Left colon (tissue), 2 donors: ENCODE results near the gene SLC16A12. TPM values are rescaled to one million over a fixed set of nuclear protein-coding genes. Genes with fewer than 3 reads are reported as not detected.

ENCODE experiments used
- ATAC-seq: fragments of 200-7000 bp; cut with Tn5 transposase; one replicate; pipeline ENCODE4 v1.9.1; 2020; ENCODE audit warnings: mild to moderate bottlenecking, moderate library complexity
- DNase-seq, 2 donors: peaks; one replicate each; pipeline ENCODE4 v3.0.0-alpha.2; 2020
- intact Hi-C, 2 donors: fragments of 100-400 bp; cut with DNase I in 1 of 2; cut with micrococcal nuclease in 1 of 2; formaldehyde crosslinking; loops; one replicate each; pipeline versions ENCODE4 v1.11.2 to v1.14.0; 2022; cut with DNase I, micrococcal nuclease
- total RNA-seq, 2 donors: library from RNA; stranded (reverse); fragmentation: NEBNext Ultra II Directional; extraction: Animal tissue kit (Norgen Biotek cat#: 25700); gene quantifications; one replicate each; pipeline ENCODE4 v1.2.1, GENCODE V29; 2021
- donor health status: DM: no; HTN: no; CAD: no.
- donor health status: DM: yes; HTN: yes; CAD: no.

The SLC16A12 gene
- total RNA-seq, 2 donors from 2014 or later = 0.34 to 0.78 TPM

DNA sequence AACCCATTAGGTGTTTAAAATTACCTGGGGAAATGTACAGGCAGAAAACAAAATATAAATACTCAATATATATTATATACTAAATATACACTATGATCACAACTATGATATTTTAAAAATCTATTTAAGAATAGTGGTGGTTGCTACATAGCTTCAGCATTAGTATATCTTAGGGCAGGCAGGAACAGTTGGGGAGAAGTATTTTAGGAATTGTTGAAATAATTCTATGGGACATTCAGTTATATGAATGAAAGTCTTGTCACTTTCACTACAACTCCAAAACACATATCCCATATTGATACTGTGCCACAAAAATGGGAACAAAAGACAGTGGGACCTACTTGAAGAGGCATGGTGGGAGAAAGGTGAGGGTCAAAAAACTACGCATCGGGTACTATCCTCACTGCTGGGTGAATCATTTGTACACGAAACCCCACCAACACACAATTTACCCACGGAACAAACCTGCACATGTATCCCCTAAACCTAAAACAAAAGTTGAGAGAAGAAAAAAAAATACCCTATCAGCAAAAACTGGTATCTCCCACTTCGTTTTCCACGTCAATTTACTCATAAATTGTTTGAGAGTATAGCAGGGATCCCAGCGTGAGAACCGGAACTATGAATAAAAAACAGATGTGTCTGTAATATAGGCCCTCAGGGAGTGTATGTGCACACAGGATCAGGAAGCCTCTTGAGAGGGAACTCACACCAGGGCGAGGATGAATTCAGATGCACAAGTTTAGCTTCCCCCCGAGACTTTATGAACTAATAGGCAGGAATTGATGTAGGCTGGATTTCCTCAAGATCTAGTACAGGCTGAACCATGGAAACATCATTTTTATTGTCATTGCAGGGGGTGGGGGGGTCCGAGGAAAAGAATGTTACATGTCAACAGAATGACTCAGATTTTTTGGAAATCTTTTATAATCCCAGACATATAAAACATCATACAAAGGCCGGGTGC, 16.2 kb downstream of the SLC16A12 start:
- no peak for DNase-seq
- no peak for ATAC-seq
- intact Hi-C loops = no loop called here

DNA sequence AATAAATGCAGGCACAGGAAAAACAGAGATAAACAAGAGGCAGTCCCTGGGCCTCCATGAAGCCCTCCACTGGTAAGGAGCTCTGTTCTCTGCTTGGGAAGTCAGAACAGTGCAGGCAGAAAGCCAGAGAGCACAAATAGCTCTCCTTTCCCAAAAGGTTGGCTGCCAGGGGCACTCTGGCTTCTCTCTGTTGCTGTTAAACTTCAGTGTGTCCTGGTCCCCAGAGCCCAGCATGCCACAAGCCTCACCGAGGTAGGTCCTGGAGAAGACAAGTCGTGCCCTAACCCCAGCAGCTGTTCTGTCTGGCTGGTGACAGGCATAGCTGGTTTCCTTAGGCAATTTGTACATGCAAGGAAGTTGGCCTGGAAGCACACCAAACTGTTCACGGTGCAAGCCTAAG, 17.3 kb downstream of the SLC16A12 start:
- intact Hi-C loops = no loop called here
- no peak for DNase-seq
- no peak for ATAC-seq

DNA sequence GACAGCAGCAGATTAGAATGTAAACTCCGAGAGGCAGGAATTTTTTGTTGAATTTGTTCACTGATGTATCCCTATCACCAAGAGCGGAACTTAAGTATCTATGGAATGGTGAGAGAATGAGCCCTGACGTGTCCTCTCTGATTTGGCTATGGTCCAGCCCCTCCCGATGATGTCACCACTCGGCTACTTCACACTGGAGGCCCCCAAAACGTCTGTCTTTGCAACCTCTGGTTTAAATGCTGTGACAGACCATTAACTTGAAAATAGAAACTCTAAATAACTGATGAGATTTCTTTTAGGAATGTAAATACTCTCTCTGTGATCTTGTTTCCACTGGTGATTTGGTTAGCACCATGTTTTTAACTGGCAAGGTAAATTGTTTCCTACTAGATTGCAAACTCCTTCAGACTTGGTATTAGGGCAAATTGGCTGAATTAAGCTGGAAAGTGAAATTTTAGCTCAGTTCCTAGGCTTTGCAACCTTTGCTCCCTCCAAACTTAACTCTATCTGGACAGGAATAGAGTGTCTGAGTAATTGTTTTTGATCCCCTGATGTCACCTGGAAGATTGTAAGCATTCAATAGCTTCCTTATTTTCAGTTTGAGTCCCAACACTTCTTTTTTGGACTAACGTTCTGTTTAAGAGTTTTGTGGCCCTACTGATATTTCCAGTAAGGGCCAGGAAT, 19.1 kb downstream of the SLC16A12 start:
- intact Hi-C loops = no loop called here
- DNase-seq (peak in 1 of 2 donors; percentile 14), ATAC-seq (no peak)

DNA sequence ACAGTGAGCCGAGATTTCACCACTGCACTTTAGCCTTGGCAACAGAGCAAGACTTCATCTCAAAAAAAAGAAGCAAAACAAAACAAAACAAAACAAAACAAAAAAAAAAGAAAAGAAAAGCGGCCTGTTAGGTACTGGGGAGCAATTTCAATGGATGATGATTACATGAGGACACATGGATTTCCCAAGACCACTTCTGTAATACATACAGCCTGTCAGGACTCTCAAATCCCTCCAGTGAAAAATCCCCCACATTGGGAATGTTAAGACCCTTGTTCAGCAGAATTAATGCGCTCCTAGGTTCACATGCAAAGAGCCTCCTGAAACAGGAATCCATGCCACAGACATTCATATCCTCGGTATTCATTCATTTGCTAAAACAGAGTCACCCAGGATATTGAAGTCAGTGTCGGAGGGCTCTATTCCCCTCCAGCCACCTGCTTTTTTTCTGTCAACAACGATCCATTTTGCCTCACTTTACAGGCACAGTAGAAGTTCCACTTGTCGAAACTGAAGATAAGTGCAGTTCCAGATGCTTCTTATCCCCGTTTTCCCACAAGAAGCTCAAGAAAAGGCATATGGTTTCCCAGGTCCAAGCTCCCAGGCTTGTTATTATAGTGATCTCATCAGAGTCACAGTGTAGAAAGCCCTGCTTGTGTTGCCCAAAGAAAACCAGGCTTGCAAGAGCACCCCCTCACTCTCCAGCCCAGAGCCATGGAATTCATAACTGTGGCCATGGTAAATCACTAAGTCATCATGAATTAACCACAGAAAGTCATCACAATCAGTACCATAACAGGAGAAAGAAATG, 20.2 kb downstream of the SLC16A12 start:
- no peak for ATAC-seq
- DNase-seq = no peak
- intact Hi-C loops = no loop called here

DNA sequence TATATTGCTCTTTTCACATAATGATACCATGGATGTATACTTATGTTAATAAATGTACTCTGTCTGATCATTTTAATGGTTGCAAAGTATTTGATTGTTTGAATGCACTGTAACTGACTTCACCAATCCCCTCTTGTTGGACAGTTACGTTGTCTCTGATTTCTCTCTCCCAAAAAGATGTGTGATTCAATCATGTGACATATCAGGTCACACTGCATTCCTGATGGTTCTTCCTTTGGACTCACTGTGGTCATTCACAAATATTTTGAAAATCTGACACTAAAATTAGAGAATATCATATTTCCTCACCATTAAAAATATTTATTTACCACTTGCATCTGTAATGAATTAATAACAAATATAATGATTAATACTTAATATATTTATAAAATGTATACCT, 22.2 kb downstream of the SLC16A12 start:
- ATAC-seq (no peak), DNase-seq (no peak)
- intact Hi-C loops = no loop called here

DNA sequence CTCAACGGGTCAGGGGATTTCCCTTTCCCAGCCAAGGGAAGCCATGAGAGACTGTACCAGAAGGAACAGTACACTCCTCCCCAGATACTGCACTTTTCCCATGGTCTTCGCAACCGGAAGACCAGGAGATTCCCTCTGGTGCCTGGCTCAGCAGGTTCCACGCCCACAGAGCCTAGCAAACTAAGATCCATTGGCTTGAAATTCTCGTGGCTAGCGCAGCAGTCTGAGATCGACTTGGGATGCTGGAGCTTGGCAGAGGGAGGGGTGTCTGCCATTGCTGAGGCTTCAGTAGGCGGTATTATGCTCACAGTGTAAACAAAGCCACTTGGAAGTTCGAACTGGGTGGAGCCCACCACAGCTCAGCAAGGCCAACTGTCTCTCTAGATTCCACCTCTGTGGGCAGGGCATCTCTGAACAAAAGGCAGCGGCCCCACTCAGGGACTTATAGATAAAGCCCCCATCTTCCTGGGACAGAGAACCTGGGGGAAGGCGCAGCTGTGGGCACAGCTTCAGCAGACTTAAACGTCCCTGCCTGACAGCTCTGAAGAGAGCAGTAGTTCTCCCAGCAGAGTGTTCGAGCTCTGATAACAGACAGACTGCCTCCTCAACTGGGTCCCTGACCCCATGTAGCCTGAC, 29.6 kb downstream of the SLC16A12 start:
- intact Hi-C loops = no loop called here
- no peak for ATAC-seq
- no peak for DNase-seq

DNA sequence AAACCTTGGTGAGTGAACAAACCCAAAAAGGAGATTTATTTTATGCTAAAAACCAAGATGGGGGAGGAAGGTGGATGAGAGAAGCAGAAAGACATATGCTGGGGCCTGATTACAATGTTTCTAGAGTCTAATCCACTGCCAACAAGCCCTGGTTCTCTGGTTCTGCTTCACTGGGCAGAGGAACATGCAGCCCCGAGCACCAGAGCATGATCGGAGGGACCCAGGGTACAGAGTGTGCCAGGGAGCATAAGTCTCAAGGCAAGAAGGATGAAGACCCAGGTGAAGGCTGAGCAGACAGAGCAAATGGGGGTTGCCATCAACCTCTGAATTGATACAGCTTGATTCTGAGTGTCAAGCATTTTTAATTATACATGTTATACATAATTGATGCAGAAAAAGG, 30.7 kb downstream of the SLC16A12 start:
- intact Hi-C loops = no loop called here
- DNase-seq = no peak
- no peak for ATAC-seq

DNA sequence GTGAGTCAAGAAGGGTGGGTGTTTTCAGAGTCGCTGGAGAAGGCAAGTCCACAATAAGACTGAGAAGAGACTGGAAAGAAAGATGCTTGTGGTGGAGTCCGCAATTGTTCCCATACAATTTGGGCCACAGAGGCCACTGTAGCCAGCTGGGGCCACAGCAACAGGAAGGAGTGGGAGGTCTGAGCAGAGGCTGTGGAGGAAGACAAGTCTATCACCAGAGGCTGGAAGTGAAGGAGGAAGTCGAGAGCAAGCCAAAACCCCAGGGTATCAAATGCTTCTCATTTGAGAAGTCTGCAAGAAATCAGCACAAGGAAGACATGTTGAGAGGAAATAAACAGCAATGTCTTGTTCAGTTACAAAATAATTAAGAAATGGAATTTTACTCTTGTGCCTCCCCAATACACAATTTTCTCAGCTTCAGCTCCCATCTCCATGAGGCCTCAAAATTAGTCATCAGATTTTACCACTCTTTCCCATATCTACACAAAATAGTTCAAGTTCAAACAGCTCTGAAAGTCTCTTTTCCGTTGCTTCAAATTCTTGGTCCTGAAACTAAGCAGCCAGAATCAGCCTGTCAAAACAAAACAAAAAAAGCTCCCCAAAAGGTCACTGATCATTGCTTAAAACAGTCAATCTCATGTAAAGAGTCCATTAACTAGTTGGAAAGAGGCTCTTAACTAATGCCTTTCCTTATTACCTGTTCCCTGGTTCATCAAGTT, 31.6 kb downstream of the SLC16A12 start:
- no peak for ATAC-seq
- DNase-seq = no peak
- intact Hi-C loops = no loop called here

DNA sequence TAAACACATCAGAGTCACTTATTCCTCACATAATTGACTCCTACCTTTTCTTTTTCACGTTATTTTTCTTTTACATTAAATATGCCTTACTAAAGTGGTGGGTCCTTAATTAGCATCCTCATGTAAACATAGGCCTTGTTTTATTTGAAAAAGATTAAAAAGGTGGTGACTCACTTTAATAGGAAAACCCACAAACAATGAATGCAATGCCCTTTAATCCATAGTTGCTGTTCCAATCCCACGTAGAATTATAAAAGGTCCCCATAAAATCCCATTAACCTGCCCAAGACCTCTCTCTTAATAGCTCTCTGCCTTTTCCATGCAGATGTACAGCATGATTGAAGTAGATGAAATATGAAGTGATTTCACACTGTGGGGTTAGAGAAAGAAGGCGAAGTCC, 32.2 kb downstream of the SLC16A12 start:
- intact Hi-C loops = no loop called here
- DNase-seq (no peak), ATAC-seq (no peak)

DNA sequence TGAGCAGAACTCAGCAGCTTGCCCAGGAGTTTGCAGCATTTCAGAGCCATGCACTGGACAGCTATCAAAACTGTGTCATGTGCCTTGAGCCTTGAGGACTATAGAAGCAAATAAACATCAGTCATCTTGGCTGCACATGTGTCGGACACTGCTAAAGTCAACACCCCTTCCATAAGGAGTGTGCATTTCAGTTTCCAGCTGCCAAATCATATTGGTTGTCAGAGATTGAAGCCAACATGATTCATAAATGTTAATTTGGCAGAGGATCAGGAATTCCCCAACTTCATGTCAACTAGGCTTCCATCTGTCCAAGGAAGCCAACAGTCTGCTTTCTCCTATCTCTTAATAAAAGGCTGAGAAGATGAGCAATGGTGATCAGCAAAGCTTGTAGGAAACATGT, 32.8 kb downstream of the SLC16A12 start:
- no peak for DNase-seq
- intact Hi-C loops = no loop called here
- ATAC-seq = no peak

DNA sequence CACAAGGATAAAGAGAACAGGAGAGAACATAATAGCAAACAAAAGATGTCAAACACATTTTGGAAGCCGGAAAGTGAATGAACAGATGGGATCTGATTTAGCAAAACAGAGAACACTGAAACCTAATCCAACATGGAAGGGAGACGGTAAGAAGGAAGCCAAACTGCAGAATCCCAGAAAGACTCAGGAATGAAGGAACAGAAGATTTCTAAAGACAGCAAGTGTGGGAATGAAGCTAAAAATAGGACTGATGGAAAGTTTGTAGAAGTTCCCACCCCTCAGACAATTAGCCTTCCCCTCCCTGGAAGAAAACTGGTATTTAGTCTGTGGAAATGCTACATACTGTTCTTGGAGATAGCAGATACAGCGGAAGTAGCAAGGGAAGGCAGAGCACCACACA, 40.8 kb downstream of the SLC16A12 start:
- intact Hi-C loops = no loop called here
- ATAC-seq = no peak
- no peak for DNase-seq

DNA sequence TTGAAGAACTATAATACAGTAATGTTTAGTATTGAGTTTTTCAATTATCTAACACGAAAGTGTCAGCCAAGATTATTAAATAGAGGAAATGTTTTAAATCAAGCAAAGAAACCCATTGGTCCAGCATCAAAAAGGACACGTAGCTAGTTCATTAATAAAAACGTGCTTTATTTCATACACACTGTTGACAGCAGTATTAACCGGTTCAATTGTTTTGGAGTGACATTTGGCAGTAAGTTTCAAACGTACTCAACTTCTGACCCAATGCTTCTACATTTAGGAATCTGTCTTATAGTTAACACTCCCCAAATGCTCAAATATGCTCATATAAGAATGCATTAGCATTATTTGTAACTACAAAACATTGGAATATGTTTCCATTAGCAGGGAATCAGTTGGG, 41.3 kb downstream of the SLC16A12 start:
- ATAC-seq (no peak), DNase-seq (no peak)
- intact Hi-C loops = no loop called here

DNA sequence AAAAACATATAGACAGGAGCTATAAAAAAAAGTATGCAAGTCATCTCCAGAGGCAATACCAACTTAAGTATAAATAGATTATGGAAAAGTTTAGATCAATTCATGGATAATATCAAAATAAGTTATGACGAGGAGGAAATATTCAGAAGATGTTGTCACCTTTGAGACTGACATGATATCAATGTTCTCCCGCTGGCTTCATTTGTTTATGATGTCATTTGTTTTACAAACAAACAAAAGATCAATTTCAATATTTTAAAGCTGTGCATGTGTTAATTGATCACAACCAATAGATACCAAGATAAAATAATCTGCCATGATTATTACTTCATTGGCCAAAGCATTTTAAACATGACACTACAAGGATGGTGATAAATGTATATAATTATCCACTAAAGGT, 43.5 kb downstream of the SLC16A12 start:
- intact Hi-C loops = no loop called here
- ATAC-seq (no peak), DNase-seq (no peak)

DNA sequence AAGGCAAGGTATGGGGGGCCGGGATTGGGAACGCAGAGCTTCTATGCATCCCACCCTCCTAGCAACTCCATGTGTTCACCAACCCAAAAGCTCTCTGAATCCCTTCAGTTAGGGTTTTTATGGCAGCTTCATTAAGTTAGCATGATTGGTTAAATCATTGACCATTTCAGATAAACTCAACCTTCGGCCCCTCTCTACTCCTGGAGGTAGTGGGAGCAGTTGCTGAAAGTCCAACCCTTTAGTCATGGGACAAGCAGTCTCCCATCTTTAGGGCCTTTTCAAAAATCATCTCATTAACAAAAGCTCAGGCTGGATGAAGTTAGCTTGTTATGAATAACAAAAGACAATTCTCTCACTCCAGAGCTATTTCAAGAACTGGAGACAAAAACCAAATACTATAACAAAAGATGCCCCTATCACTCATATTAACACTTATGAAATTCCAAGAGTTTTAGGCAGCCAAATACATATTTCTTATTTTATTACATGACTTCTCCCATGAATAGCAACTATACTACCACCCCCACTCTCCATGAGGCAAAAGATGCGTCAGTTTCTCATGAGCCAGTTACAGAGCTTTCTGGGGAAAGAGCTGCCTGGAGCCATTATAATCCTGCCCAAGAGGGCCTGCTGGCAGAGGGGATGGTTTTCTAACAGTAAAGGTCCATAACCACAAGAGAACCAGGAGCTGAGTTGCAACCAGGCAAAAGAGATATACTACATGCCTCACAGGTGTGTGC, 44.6 kb downstream of the SLC16A12 start:
- DNase-seq = no peak
- intact Hi-C loops = no loop called here
- ATAC-seq = no peak

DNA sequence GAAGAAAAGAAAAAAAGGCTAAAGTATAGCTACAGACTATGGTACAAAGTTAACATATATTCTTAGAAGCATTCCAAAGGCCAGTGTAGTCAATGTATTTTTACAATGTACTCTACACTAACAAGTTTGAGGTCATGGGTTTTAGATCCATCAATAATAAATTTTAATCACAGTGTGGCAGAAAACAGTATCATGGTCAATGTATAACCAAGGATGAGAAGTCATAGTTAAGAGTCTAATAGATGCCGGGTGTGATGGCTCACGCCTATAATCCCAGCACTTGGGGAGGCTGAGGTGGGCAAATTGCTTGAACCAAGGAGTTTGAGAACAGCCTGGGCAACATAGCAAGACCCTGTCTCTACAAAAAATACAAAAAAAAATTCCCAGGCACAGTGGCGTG, 53.1 kb downstream of the SLC16A12 start:
- intact Hi-C loops = no loop called here
- DNase-seq (no peak), ATAC-seq (no peak)

DNA sequence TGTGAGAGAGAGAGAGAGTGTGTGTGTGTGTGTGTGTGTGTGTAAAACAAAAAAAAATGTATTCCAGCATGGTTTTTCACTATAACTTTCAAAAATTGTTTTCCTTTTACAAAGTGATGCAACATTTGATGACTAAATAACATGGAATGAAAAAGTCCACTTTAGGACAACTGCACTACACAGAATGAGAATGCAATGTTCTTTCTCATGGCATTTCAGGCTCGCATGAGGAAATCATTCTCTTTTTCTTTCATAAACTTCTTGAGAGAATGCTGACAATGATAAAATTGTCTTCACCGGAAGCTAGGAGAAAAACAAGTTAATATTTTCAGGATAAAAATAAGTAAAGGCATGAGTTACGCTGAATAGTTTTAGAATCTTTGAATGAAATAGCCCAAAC, 53.7 kb downstream of the SLC16A12 start:
- ATAC-seq (no peak), DNase-seq (no peak)
- intact Hi-C loops = no loop called here

DNA sequence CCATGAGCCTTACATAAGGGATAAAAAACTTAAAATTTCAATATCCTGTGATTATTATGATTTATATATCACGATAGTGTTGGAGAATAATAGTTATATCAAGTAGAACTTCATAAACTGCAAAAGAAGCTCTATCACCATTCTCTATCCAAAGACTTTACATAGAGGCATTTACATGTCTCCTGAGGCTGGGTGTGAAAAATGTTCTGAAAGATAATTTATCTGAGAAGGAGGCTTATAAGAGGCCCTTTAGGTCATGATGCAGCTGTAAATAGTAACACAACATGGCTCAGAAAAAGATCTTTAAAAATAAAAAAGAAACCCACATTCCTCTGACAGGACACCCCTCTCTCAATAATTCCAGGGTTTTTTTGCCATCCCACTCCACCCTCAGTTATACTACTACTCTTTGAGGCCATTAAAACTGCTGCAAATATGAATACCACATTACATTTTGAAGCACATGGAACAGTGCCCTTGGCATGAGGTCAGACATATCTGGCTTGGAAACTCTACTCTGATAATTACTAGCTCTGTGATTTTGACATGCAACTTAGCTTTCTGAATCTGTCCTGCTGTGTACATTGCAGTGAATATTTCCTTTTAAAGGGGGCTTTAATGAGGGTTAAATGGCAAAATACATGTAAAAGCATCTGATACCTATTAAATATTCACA, 55.5 kb downstream of the SLC16A12 start:
- intact Hi-C loops = no loop called here

More for the DNA sequence above, 55.5 kb downstream of the SLC16A12 start:
- no peak for ATAC-seq
- no peak for DNase-seq
